ENCODE measurements around the gene NELL1.

- no peak for TF ChIP-seq POLR2A (IDR thresholded peaks at IDR 0.05; ENCODE audit: low read depth, low read length)
- no peak for TF ChIP-seq CTCF (IDR thresholded peaks at IDR 0.05; ENCODE audit: extremely low read depth in 1 of 2, insufficient read depth in 1 of 2, low read depth in 1 of 2, low read length in 2 of 2)
- no peak for TF ChIP-seq MAX (IDR thresholded peaks at IDR 0.05; ENCODE audit: insufficient read depth, insufficient read length)
- TF ChIP-seq EZH2 (IDR thresholded peaks at IDR 0.05; ENCODE audit: borderline replicate concordance, low read depth, low read length, severe bottlenecking), result no peak
- no peak for TF ChIP-seq MYC (IDR thresholded peaks at IDR 0.05; ENCODE audit: low read depth, low read length)
- no peak for TF ChIP-seq GATA2 (IDR thresholded peaks at IDR 0.05; ENCODE audit: insufficient read depth, insufficient read length, low read depth, low read length)
- TF ChIP-seq POLR2AphosphoS5 (IDR thresholded peaks at IDR 0.05; ENCODE audit: insufficient read depth, low read depth, low read length), result no peak
Observed at GRCh38 chr11:21480240-21480639, 810.9 kb downstream of the NELL1 start.

Measured in endothelial cell of umbilical vein (primary cell).